ENCODE measurements around the gene EPHA3. TPM values are rescaled to one million over a fixed set of nuclear protein-coding genes. Genes with fewer than 3 reads are reported as not detected.

Gene EPHA3
- total and polyA plus RNA-seq, 12 donors: 1.3 to 7.5 (median 4.4) TPM

- Histone ChIP-seq H3K27ac (no peak overlapping the region), H3K36me3 (no peaks in the 10 kb centered on the region), H3K27me3 (no peaks in the 10 kb centered on the region), H3K4me1 (no peaks in the 10 kb centered on the region), H3K9me3 (peaks cover 0 to under 1% (median 0%) of the 10 kb centered on the region in 11 donors), H3K4me3 (no peak overlapping the region)
- WGBS, 2 donors: 86 to 91% methylated on average over 2 of the region's 2 CpGs
- no peak for ATAC-seq
- intact Hi-C loops (cut with DNase I): no loop called here
- DNase-seq: no peak
- no peak for TF ChIP-seq CTCF (IDR thresholded peaks at IDR 0.05)
These were observed 212.8 kb downstream of the EPHA3 start for GRCh38 chr3:89320186-89320585.

GRCh38 chr3:89326997-89327396 is 219.6 kb downstream of the EPHA3 start:
- Histone ChIP-seq H3K4me3 (no peak overlapping the region), H3K9me3 (peaks cover 0 to 3% (median 0%) of the 10 kb centered on the region in 11 donors), H3K27me3 (no peaks in the 10 kb centered on the region), H3K36me3 (no peaks in the 10 kb centered on the region), H3K27ac (no peak overlapping the region), H3K4me1 (no peaks in the 10 kb centered on the region)
- no peak for DNase-seq
- intact Hi-C loops (cut with DNase I): no loop called here
- TF ChIP-seq CTCF (IDR thresholded peaks at IDR 0.05): no peak
- 97 to 100% methylated on average over 1 of the region's 1 CpG for WGBS, 2 donors
- no peak for ATAC-seq

GRCh38 chr3:89332386-89332785 is 225.0 kb downstream of the EPHA3 start:
- no peaks in the 10 kb centered on the region for H3K9me3 ChIP-seq
- H3K36me3 ChIP-seq: no peaks in the 10 kb centered on the region
- ATAC-seq (peak in 1 of 8 donors; percentile 31), DNase-seq (no peak)
- no peak overlapping the region for H3K4me3 ChIP-seq
- H3K27ac ChIP-seq: peak overlapping the region in 1 of 10 donors; percentile 17
- 69 to 70% methylated on average over 2 of the region's 2 CpGs for WGBS, 2 donors
- peaks cover 0 to 20% (median 0%) of the 10 kb centered on the region in 9 donors for H3K4me1 ChIP-seq
- no peaks in the 10 kb centered on the region for H3K27me3 ChIP-seq
- no peak for TF ChIP-seq CTCF (IDR thresholded peaks at IDR 0.05)
- intact Hi-C loops (cut with DNase I): no loop called here

- DNase-seq (no peak), ATAC-seq (no peak)
- H3K4me1 ChIP-seq: peaks cover 0 to 20% (median 0%) of the 10 kb centered on the region in 9 donors
- no peak overlapping the region for H3K4me3 ChIP-seq
- TF ChIP-seq CTCF (IDR thresholded peaks at IDR 0.05): no peak
- WGBS, 2 donors: 78 to 82% methylated on average over 2 of the region's 2 CpGs
- H3K27me3 ChIP-seq: no peaks in the 10 kb centered on the region
- intact Hi-C loops (cut with DNase I): no loop called here
- no peaks in the 10 kb centered on the region for H3K9me3 ChIP-seq
- H3K27ac ChIP-seq: peak overlapping the region in 1 of 10 donors; percentile 17
- no peaks in the 10 kb centered on the region for H3K36me3 ChIP-seq
These were observed 225.4 kb downstream of the EPHA3 start for GRCh38 chr3:89332793-89333192.
